ENCODE measurements around the gene FKBP15. TPM values are rescaled to one million over a fixed set of nuclear protein-coding genes. Genes with fewer than 3 reads are reported as not detected.

Gene FKBP15
- total RNA-seq, 2 donors from 2014 or later: 22.5 to 24.4 TPM

GRCh38 chr9:113158446-113158845, 62.6 kb downstream of the FKBP15 start:
- TF ChIP-seq CTCF (IDR thresholded peaks at IDR 0.05): no peak
- Histone ChIP-seq H3K27ac (no peak overlapping the region), H3K4me3 (no peak overlapping the region), H3K27me3 (no peaks in the 10 kb centered on the region), H3K36me3 (peaks cover 17% of the 10 kb centered on the region), H3K9me3 (no peaks in the 10 kb centered on the region), H3K9ac (ENCODE audit: low read depth in 2 of 2, low read length in 2 of 2) (no peak overlapping the region), H3K4me1 (no peaks in the 10 kb centered on the region)
- DNase-seq: no peak
- intact Hi-C loops (cut with DNase I): no loop called here

GRCh38 chr9:113156880-113157279, 64.2 kb downstream of the FKBP15 start:
- Histone ChIP-seq H3K9me3 (no peaks in the 10 kb centered on the region), H3K4me3 (no peak overlapping the region), H3K9ac (ENCODE audit: low read depth in 2 of 2, low read length in 2 of 2) (no peak overlapping the region), H3K27ac (no peak overlapping the region), H3K27me3 (no peaks in the 10 kb centered on the region), H3K36me3 (peaks cover 7% of the 10 kb centered on the region), H3K4me1 (no peaks in the 10 kb centered on the region)
- no peak for DNase-seq
- intact Hi-C loops (cut with DNase I): no loop called here
- no peak for TF ChIP-seq CTCF (IDR thresholded peaks at IDR 0.05)

GRCh38 chr9:113155911-113156588, 65.0 kb downstream of the FKBP15 start:
- intact Hi-C loops (cut with DNase I): no loop called here
- H3K27ac ChIP-seq: no peak overlapping the region
- no peak for DNase-seq

GRCh38 chr9:113154946-113155345, 66.1 kb downstream of the FKBP15 start:
- no peak overlapping the region for H3K4me3 ChIP-seq
- no peaks in the 10 kb centered on the region for H3K9me3 ChIP-seq
- H3K36me3 ChIP-seq: no peaks in the 10 kb centered on the region
- H3K9ac ChIP-seq (ENCODE audit: low read depth in 2 of 2, low read length in 2 of 2): no peak overlapping the region
- H3K27ac ChIP-seq: no peak overlapping the region
- TF ChIP-seq CTCF (IDR thresholded peaks at IDR 0.05): no peak
- no peaks in the 10 kb centered on the region for H3K27me3 ChIP-seq
- intact Hi-C loops (cut with DNase I): no loop called here
- H3K4me1 ChIP-seq: no peaks in the 10 kb centered on the region
- DNase-seq: no peak

More at GRCh38 chr9:113155911-113156588, 65.0 kb downstream of the FKBP15 start:
- H3K36me3 ChIP-seq: no peaks in the 10 kb centered on the region
- H3K27me3 ChIP-seq: no peaks in the 10 kb centered on the region
- H3K4me3 ChIP-seq: no peak overlapping the region
- no peaks in the 10 kb centered on the region for H3K4me1 ChIP-seq
- H3K9me3 ChIP-seq: no peaks in the 10 kb centered on the region
- TF ChIP-seq CTCF (IDR thresholded peaks at IDR 0.05): no peak
- no peak overlapping the region for H3K9ac ChIP-seq (ENCODE audit: low read depth in 2 of 2, low read length in 2 of 2)

- no peaks in the 10 kb centered on the region for H3K36me3 ChIP-seq
- no peaks in the 10 kb centered on the region for H3K9me3 ChIP-seq
- no peak overlapping the region for H3K27ac ChIP-seq
- H3K27me3 ChIP-seq: no peaks in the 10 kb centered on the region
- DNase-seq: no peak
- no peak overlapping the region for H3K9ac ChIP-seq (ENCODE audit: low read depth in 2 of 2, low read length in 2 of 2)
- no peaks in the 10 kb centered on the region for H3K4me1 ChIP-seq
- H3K4me3 ChIP-seq: no peak overlapping the region
- no peak for TF ChIP-seq CTCF (IDR thresholded peaks at IDR 0.05)
- intact Hi-C loops (cut with DNase I): no loop called here
Observed at GRCh38 chr9:113154471-113154870, 66.6 kb downstream of the FKBP15 start.
